Activated CD8-positive, alpha-beta T cell treated with anti-CD3 and anti-CD28 coated beads for 36 hours (primary cell): ENCODE results near the gene BTBD18. TPM values are rescaled to one million over a fixed set of nuclear protein-coding genes. Genes with fewer than 3 reads are reported as not detected.

ENCODE experiments used
- total RNA-seq, 2 experiments: library from RNA; stranded (reverse); gene quantifications; one replicate each; pipeline ENCODE4 v1.2.3, GENCODE V29; 2021

The BTBD18 gene
- total RNA-seq, 2 experiments from 2014 or later: not detected

Other genes with a start within 250 kb of the BTBD18 start
- 10 to 100 TPM; 32.1 to 34.0 TPM for gene SLC43A1, start 236.1 kb downstream of the BTBD18 start, total RNA-seq
- 10 to 100 TPM; 75.2 to 84.2 TPM for gene TIMM10, start 221.1 kb downstream of the BTBD18 start, total RNA-seq
- gene SMTNL1, start 214.2 kb downstream of the BTBD18 start, total RNA-seq: not detected
- gene UBE2L6, start 184.1 kb downstream of the BTBD18 start, total RNA-seq: 100 to 1,000 TPM; 148 to 159 TPM
- not detected for gene SERPING1, start 154.1 kb downstream of the BTBD18 start, total RNA-seq
- under 1 TPM; 0.43 to 0.54 TPM for gene YPEL4, start 101.9 kb downstream of the BTBD18 start, total RNA-seq
- gene CLP1, start 94.1 kb downstream of the BTBD18 start, total RNA-seq: 10 to 100 TPM; 16.2 to 16.9 TPM
- gene ZDHHC5, start 83.7 kb downstream of the BTBD18 start, total RNA-seq: 10 to 100 TPM; 53.7 to 54.8 TPM
- gene MED19, start 39.6 kb downstream of the BTBD18 start, total RNA-seq: 10 to 100 TPM in 1 of 2 experiments, 1 to 10 TPM in 1; 9.1 to 10.3 TPM
- gene TMX2, start 39.2 kb downstream of the BTBD18 start, total RNA-seq: 10 to 100 TPM; 53.1 to 58.6 TPM
- gene SELENOH, start 10.3 kb downstream of the BTBD18 start, total RNA-seq: 100 to 1,000 TPM; 257 to 265 TPM
- 1 to 10 TPM; 7.3 to 7.9 TPM for gene CTNND1, start 10.0 kb upstream of the BTBD18 start, total RNA-seq